ENCODE data around the gene ANXA2R. TPM values are rescaled to one million over a fixed set of nuclear protein-coding genes. Genes with fewer than 3 reads are reported as not detected.

Gene ANXA2R
- total and polyA plus RNA-seq, 9 of the 15 experiments (the other 6 are each of a cell fraction or from before 2014, with no cell fraction given): 2.1 to 4.8 (median 3.4) TPM

GRCh38 chr5:43041110-43041668 is 1.1 kb upstream of the ANXA2R start (continued):
- TF ChIP-seq NFIC (IDR thresholded peaks at IDR 0.05) (0 out of 2 replicates have a peak, but pooled peaks have one; percentile 5), ELF4 (CRISPR knock-in tag; IDR thresholded peaks at IDR 0.05) (no peak), SIN3A (IDR thresholded peaks at IDR 0.05; ENCODE audit: borderline replicate concordance in 2 of 2, control insufficient read depth in 1 of 2, low read depth in 2 of 2, low read length in 2 of 2) (no peak), ZNF146 (CRISPR knock-in tag; IDR thresholded peaks at IDR 0.05; ENCODE audit: unreplicated experiment) (no peak), FOXJ2 (tag; IDR thresholded peaks at IDR 0.05) (no peak), SAFB2 (IDR thresholded peaks at IDR 0.05; ENCODE audit: borderline replicate concordance, low read depth, low read length, severe bottlenecking) (no peak), RBBP5 (IDR thresholded peaks at IDR 0.05; ENCODE audit: borderline replicate concordance, insufficient read depth, low read length, poor library complexity, severe bottlenecking) (no peak), ZNF696 (CRISPR knock-in tag; conservative IDR thresholded peaks at IDR 0.05) (0 out of 2 replicates have a peak, but pooled peaks have one; percentile 51), ZBTB2 (IDR thresholded peaks at IDR 0.05) (no peak; the same call in 1 of the 2 replicates), CEBPG (CRISPR knock-in tag; IDR thresholded peaks at IDR 0.05) (peak; percentile 45; the same call in 1 of the 2 replicates), CEBPG (tag; conservative IDR thresholded peaks at IDR 0.05 in 1 of 2, IDR thresholded peaks at IDR 0.05 in 1 of 2) (peak; percentile 90 to 95), NFYB (IDR thresholded peaks at IDR 0.05; ENCODE audit: extremely low read depth, insufficient read length) (no peak), SMAD3 (CRISPR knock-in tag; conservative IDR thresholded peaks at IDR 0.05) (no peak), ATF4 (CRISPR knock-in tag; IDR thresholded peaks at IDR 0.05) (0 out of 2 replicates have a peak, but pooled peaks have one; percentile 10), FOSL1 (tag; conservative IDR thresholded peaks at IDR 0.05) (no peak), MNT (conservative IDR thresholded peaks at IDR 0.05) (no peak), BMI1 (IDR thresholded peaks at IDR 0.05; ENCODE audit: low read length) (no peak), ZBTB1 (CRISPR knock-in tag; IDR thresholded peaks at IDR 0.05; ENCODE audit: borderline replicate concordance, low read depth) (no peak), MEIS2 (IDR thresholded peaks at IDR 0.05; ENCODE audit: partially characterized antibody) (no peak), ZFPM2 (CRISPR knock-in tag; IDR thresholded peaks at IDR 0.05) (no peak), SRSF1 (IDR thresholded peaks at IDR 0.05; ENCODE audit: low read depth, low read length) (no peak), NR1H2 (CRISPR knock-in tag; IDR thresholded peaks at IDR 0.05) (no peak), EWSR1 (IDR thresholded peaks at IDR 0.05; ENCODE audit: borderline replicate concordance, low read depth, partially characterized antibody) (no peak), CTBP1 (IDR thresholded peaks at IDR 0.05; ENCODE audit: borderline replicate concordance) (no peak), HNRNPH1 (optimal IDR thresholded peaks at IDR 0.05; ENCODE audit: low read depth, low read length) (no peak)

Data from K562 (cell line).